ENCODE data around the gene CACFD1. TPM values are rescaled to one million over a fixed set of nuclear protein-coding genes. Genes with fewer than 3 reads are reported as not detected.

Gene CACFD1
- polyA plus RNA-seq, 3 donors, result 5.0 to 6.7 (median 5.1) TPM

- H4K20me1 ChIP-seq (ENCODE audit: insufficient read depth, low read length), result no peaks in the 10 kb centered on the region
- Mint-ChIP-seq H3K4me1 (peaks cover 2% of the 10 kb centered on the region), H3K27me3 (ENCODE audit: low read depth in 3 of 3) (peaks cover 6 to 27% (median 25%) of the 10 kb centered on the region in 3 donors), H3K27ac (no peak overlapping the region), H3K36me3 (no peaks in the 10 kb centered on the region), H3K4me3 (no peak overlapping the region), H3K9me3 (peaks cover 4 to 14% (median 13%) of the 10 kb centered on the region in 7 donors)
- intact Hi-C loops (cut with micrococcal nuclease), result no loop called here
- H2AFZ ChIP-seq (ENCODE audit: insufficient read depth, low read depth, low read length, poor library complexity, severe bottlenecking), result no peak overlapping the region
- no peak overlapping the region for H3K27ac ChIP-seq (ENCODE audit: low read depth in 1 of 2, low read length in 2 of 2)
- peaks cover 1 to 10% of the 10 kb centered on the region in 2 donors for H3K9me3 ChIP-seq (replicated peaks in 1 of 2; ENCODE audit: control insufficient read depth in 1 of 2, insufficient read depth in 1 of 2, low read length in 2 of 2)
- peaks cover 3 to 13% of the 10 kb centered on the region in 2 donors for H3K27me3 ChIP-seq (ENCODE audit: control insufficient read depth in 2 of 2, insufficient read depth in 2 of 2, low read length in 2 of 2)
- no peaks in the 10 kb centered on the region for H3K79me2 ChIP-seq (ENCODE audit: insufficient read depth, low read length)
- H3K4me3 ChIP-seq (replicated peaks in 1 of 3; ENCODE audit: low read depth in 2 of 3, low read length in 3 of 3), result no peak overlapping the region
- H3K4me1 ChIP-seq (ENCODE audit: control insufficient read depth in 1 of 2, insufficient read depth in 2 of 2, low read length in 2 of 2), result no peaks in the 10 kb centered on the region
- 91% methylated on average over 15 of the region's 18 CpGs for WGBS (ENCODE audit: insufficient coverage)
- TF ChIP-seq CTCF (IDR thresholded peaks at IDR 0.05), result no peak
- H3K36me3 ChIP-seq (replicated peaks in 1 of 2; ENCODE audit: control insufficient read depth in 1 of 2, insufficient read depth in 2 of 2, low read length in 2 of 2), result no peaks in the 10 kb centered on the region
- no peak overlapping the region for H3K4me2 ChIP-seq (replicated peaks; ENCODE audit: extremely low read depth, low read length, poor library complexity, severe bottlenecking)
- H3K9ac ChIP-seq (ENCODE audit: insufficient read depth, low read length, poor library complexity, severe bottlenecking), result no peak overlapping the region
- DNase-seq, result no peak
Measured at GRCh38 chr9:133506653-133507038, 46.9 kb downstream of the CACFD1 start.

GRCh38 chr9:133507246-133507965 is 47.6 kb downstream of the CACFD1 start:
- no peaks in the 10 kb centered on the region for H3K36me3 ChIP-seq (replicated peaks in 1 of 2; ENCODE audit: control insufficient read depth in 1 of 2, insufficient read depth in 2 of 2, low read length in 2 of 2)
- WGBS (ENCODE audit: insufficient coverage), result 90% methylated on average over 17 of the region's 24 CpGs
- no peak overlapping the region for H3K27ac Mint-ChIP-seq
- no peak overlapping the region for H3K9ac ChIP-seq (ENCODE audit: insufficient read depth, low read length, poor library complexity, severe bottlenecking)
- peaks cover 3 to 13% of the 10 kb centered on the region in 2 donors for H3K27me3 ChIP-seq (ENCODE audit: control insufficient read depth in 2 of 2, insufficient read depth in 2 of 2, low read length in 2 of 2)
- no peak overlapping the region for H3K4me3 Mint-ChIP-seq
- H2AFZ ChIP-seq (ENCODE audit: insufficient read depth, low read depth, low read length, poor library complexity, severe bottlenecking), result no peak overlapping the region
- no peaks in the 10 kb centered on the region for H3K79me2 ChIP-seq (ENCODE audit: insufficient read depth, low read length)
- peaks cover 0 to 2% of the 10 kb centered on the region in 2 donors for H3K9me3 ChIP-seq (replicated peaks in 1 of 2; ENCODE audit: control insufficient read depth in 1 of 2, insufficient read depth in 1 of 2, low read length in 2 of 2)
- peaks cover 6 to 27% (median 23%) of the 10 kb centered on the region in 3 donors for H3K27me3 Mint-ChIP-seq (ENCODE audit: low read depth in 3 of 3)
- H3K36me3 Mint-ChIP-seq, result no peaks in the 10 kb centered on the region
- no peak overlapping the region for H3K4me3 ChIP-seq (replicated peaks in 1 of 3; ENCODE audit: low read depth in 2 of 3, low read length in 3 of 3)
- peaks cover 0 to 6% (median 6%) of the 10 kb centered on the region in 7 donors for H3K9me3 Mint-ChIP-seq
- no peak for TF ChIP-seq CTCF (IDR thresholded peaks at IDR 0.05)
- no peaks in the 10 kb centered on the region for H4K20me1 ChIP-seq (ENCODE audit: insufficient read depth, low read length)
- no peak for DNase-seq
- H3K27ac ChIP-seq (ENCODE audit: low read depth in 1 of 2, low read length in 2 of 2), result no peak overlapping the region
- H3K4me2 ChIP-seq (replicated peaks; ENCODE audit: extremely low read depth, low read length, poor library complexity, severe bottlenecking), result no peak overlapping the region
- peaks cover 2% of the 10 kb centered on the region for H3K4me1 Mint-ChIP-seq
- no peaks in the 10 kb centered on the region for H3K4me1 ChIP-seq (ENCODE audit: control insufficient read depth in 1 of 2, insufficient read depth in 2 of 2, low read length in 2 of 2)
- intact Hi-C loops (cut with micrococcal nuclease), result no loop called here
